ENCODE measurements around the gene CEP170B.

DNA sequence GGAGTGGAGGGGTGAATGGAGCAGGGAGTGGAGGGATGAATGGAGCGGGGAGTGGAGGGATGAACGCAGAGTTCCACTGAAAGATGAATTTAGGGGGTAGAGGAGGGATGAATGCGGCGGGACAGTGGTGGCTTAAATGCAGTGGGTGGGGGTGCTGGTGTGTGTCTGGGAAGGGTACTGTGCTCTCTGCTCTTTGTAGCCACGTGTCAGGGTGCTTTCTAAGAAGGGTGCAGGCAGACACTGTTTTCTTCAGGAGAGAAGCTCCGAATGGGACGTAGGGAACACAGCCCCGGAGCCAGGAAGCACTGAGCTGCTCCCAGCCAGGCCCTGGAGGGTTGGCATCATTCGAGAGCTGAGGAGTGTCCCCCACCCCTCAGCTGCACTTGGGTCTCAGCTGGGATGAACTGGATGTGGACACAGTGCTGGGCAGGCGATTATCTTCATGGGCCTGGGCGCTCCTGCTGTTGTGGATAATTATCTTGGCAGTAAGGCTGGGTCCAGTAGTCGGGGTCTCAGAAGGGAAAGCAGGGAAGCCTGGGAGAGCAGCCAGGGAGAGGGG lies 9.5 kb upstream of the CEP170B start:
- TF ChIP-seq CTCF (IDR thresholded peaks at IDR 0.05; ENCODE audit: low read depth, low read length, poor library complexity, severe bottlenecking) (no peak), EZH2phosphoT487 (IDR thresholded peaks at IDR 0.05; ENCODE audit: borderline replicate concordance, low read length) (no peak)
